H1 (cell line): ENCODE data around the gene TMEM117. TPM values are rescaled to one million over a fixed set of nuclear protein-coding genes. Genes with fewer than 3 reads are reported as not detected.

Experiments
- CTCF ChIA-PET: fragments of 300-600 bp; sonication (Branson Sonifier 250); formaldehyde crosslinking; loops from one replicate; lab custom pipeline; 2021; ENCODE audit not compliant: partially characterized antibody; lab: Charles Lee
- POLR2A ChIA-PET: fragments of 300-600 bp; sonication (Branson Sonifier 250); formaldehyde crosslinking; loops from one replicate; lab custom pipeline; 2021; ENCODE audit warnings: inconsistent platforms; ENCODE audit not compliant: partially characterized antibody; lab: Charles Lee
- DNase-seq, 2 experiments: peaks; one replicate each; pipeline versions ENCODE4 v3.0.0 to v3.0.0-alpha.2; 2010 to 2022; ENCODE audit warnings: low spot score in 2 of 2, low read depth in 1 of 2, mixed read lengths in 1 of 2
- FAIRE-seq: peaks from 2 replicates; lab custom pipeline; 2011; peaks lifted over from hg19 to GRCh38; lab: Jason Lieb, UNC
- H2AFZ ChIP-seq: 2 replicates; pipeline ENCODE4 v1.8.1; 2012; ENCODE audit warnings: low read length, inconsistent platforms
- H2AK5ac ChIP-seq: 2 replicates; pipeline ENCODE4 v1.6.1; 2013; ENCODE audit warnings: low read depth, low read length
- H2BK120ac ChIP-seq: replicated peaks from 2 replicates; pipeline ENCODE3; 2013; ENCODE audit warnings: low read depth, low read length, inconsistent platforms
- H2BK12ac ChIP-seq: 2 replicates; pipeline ENCODE4 v1.6.1; 2013; ENCODE audit warnings: low read depth, low read length
- H2BK15ac ChIP-seq: 2 replicates; pipeline ENCODE4 v1.6.1; 2013; ENCODE audit warnings: low read length
- H2BK20ac ChIP-seq: 2 replicates; pipeline ENCODE4 v1.6.1; 2013; ENCODE audit warnings: low read length
- H2BK5ac ChIP-seq: 2 replicates; pipeline ENCODE4 v1.6.1; 2013; ENCODE audit warnings: low read depth, low read length
- H3K14ac ChIP-seq: 2 replicates; pipeline ENCODE4 v1.6.1; 2013; ENCODE audit warnings: inconsistent platforms; ENCODE audit not compliant: insufficient read length
- H3K18ac ChIP-seq: 2 replicates; pipeline ENCODE4 v1.6.1; 2013; ENCODE audit warnings: low read length; ENCODE audit errors: extremely low read depth
- H3K23ac ChIP-seq: 2 replicates; pipeline ENCODE4 v1.6.1; 2013; ENCODE audit warnings: inconsistent platforms; ENCODE audit not compliant: insufficient read length
- H3K23me2 ChIP-seq: 2 replicates; pipeline ENCODE4 v1.6.1; 2013; ENCODE audit warnings: low read depth, low read length
- H3K27ac ChIP-seq: 2 replicates; pipeline ENCODE4 v1.6.1; 2011; ENCODE audit warnings: low read depth, low read length, inconsistent platforms
- H3K27me3 ChIP-seq, 4 experiments: replicated peaks in 1 of 4; 1 replicate in 1 of 4; 2 replicates in 3 of 4; pipeline versions ENCODE4 v1.6.1 to v1.8.1; 2011 to 2013; ENCODE audit warnings: low read length in 3 of 4, mild to moderate bottlenecking in 3 of 4, inconsistent platforms in 2 of 4, mixed read lengths in 2 of 4, moderate library complexity in 1 of 4; ENCODE audit not compliant: control insufficient read depth in 3 of 4, insufficient read depth in 3 of 4; ENCODE audit errors: extremely low read depth in 1 of 4
- H3K36me3 ChIP-seq, 4 experiments: 2 replicates each; pipeline versions ENCODE4 v1.6.1 to v1.8.1; 2011 to 2013; ENCODE audit warnings: mild to moderate bottlenecking in 4 of 4, low read length in 3 of 4, moderate library complexity in 2 of 4, control low read depth in 1 of 4, inconsistent platforms in 1 of 4; ENCODE audit not compliant: insufficient read depth in 4 of 4, control insufficient read depth in 2 of 4
- H3K4ac ChIP-seq: replicated peaks from 2 replicates; pipeline ENCODE3; 2013; ENCODE audit warnings: low read length, low read depth, mixed read lengths, inconsistent platforms; ENCODE audit not compliant: insufficient read length
- H3K4me1 ChIP-seq, 4 experiments: replicated peaks in 1 of 4; 1 replicate in 1 of 4; 2 replicates in 3 of 4; pipeline versions ENCODE4 v1.6.1 to v1.8.1; 2011 to 2013; ENCODE audit warnings: low read length in 3 of 4, inconsistent platforms in 2 of 4, mixed read lengths in 1 of 4; ENCODE audit not compliant: insufficient read depth in 4 of 4, control insufficient read depth in 3 of 4
- H3K4me2 ChIP-seq, 2 experiments: 2 replicates each; pipeline versions ENCODE4 v1.6.1 to v1.8.1; 2011 to 2013; ENCODE audit warnings: low read depth in 2 of 2, low read length in 2 of 2, control low read depth in 1 of 2, inconsistent platforms in 1 of 2, mild to moderate bottlenecking in 1 of 2; ENCODE audit not compliant: insufficient read depth in 1 of 2
- H3K4me3 ChIP-seq, 4 experiments: fragments of 200-600, 300-600 bp in 1 of 4; sonication (generic), shearing (Covaris generic), sonication (Bioruptor Twin) in 1 of 4; 2 replicates each; pipeline versions ENCODE4 v1.5.1 to v1.8.1; 2011 to 2016; ENCODE audit warnings: low read length in 4 of 4, low read depth in 3 of 4, control low read depth in 2 of 4, inconsistent platforms in 2 of 4, mild to moderate bottlenecking in 2 of 4, mixed read lengths in 1 of 4, moderate library complexity in 1 of 4; ENCODE audit not compliant: insufficient read depth in 2 of 4; ENCODE audit errors: extremely low read depth in 1 of 4
- H3K56ac ChIP-seq: replicated peaks from 2 replicates; pipeline ENCODE3; 2013; ENCODE audit warnings: low read depth, mild to moderate bottlenecking, mixed read lengths, low read length, inconsistent platforms; ENCODE audit not compliant: insufficient read length
- H3K79me1 ChIP-seq: 2 replicates; pipeline ENCODE4 v1.6.1; 2013; ENCODE audit warnings: low read depth, low read length, control low read depth
- H3K79me2 ChIP-seq, 2 experiments: 2 replicates each; pipeline versions ENCODE4 v1.6.1 to v1.8.1; 2012 to 2013; ENCODE audit warnings: low read length in 2 of 2, mild to moderate bottlenecking in 2 of 2, inconsistent platforms in 1 of 2; ENCODE audit not compliant: insufficient read depth in 2 of 2, control insufficient read depth in 1 of 2
- H3K9ac ChIP-seq, 4 experiments: replicated peaks in 1 of 4; 1 replicate in 1 of 4; 2 replicates in 3 of 4; pipeline versions ENCODE4 v1.6.1 to v1.8.1; 2011 to 2013; ENCODE audit warnings: low read depth in 3 of 4, low read length in 3 of 4, control low read depth in 2 of 4, mild to moderate bottlenecking in 2 of 4, moderate library complexity in 2 of 4, inconsistent platforms in 1 of 4; ENCODE audit errors: extremely low read depth in 1 of 4
- H3K9me3 ChIP-seq, 2 experiments: 2 replicates each; pipeline versions ENCODE4 v1.6.1 to v1.8.1; 2012 to 2013; ENCODE audit warnings: mild to moderate bottlenecking in 2 of 2, moderate library complexity in 2 of 2, control low read depth in 1 of 2, inconsistent platforms in 1 of 2, low read depth in 1 of 2, low read length in 1 of 2, mixed read lengths in 1 of 2; ENCODE audit not compliant: insufficient read depth in 2 of 2
- H4K20me1 ChIP-seq, 2 experiments: replicated peaks in 1 of 2; 2 replicates each; pipeline versions ENCODE3 to v1.8.1; 2011 to 2013; ENCODE audit warnings: inconsistent platforms in 2 of 2, low read length in 2 of 2, mild to moderate bottlenecking in 1 of 2; ENCODE audit not compliant: insufficient read depth in 2 of 2, control insufficient read depth in 1 of 2
- H4K5ac ChIP-seq: 2 replicates; pipeline ENCODE4 v1.6.1; 2013; ENCODE audit warnings: low read length, low read depth, mixed read lengths, inconsistent platforms; ENCODE audit not compliant: insufficient read length
- H4K8ac ChIP-seq: 2 replicates; pipeline ENCODE4 v1.8.0; 2013; ENCODE audit warnings: mild to moderate bottlenecking, moderate library complexity, low read length, inconsistent platforms; ENCODE audit not compliant: insufficient read depth; ENCODE audit errors: extremely low read depth
- H4K91ac ChIP-seq: replicated peaks from 2 replicates; pipeline ENCODE3; 2013; ENCODE audit warnings: low read length, mixed read lengths, inconsistent platforms; ENCODE audit not compliant: insufficient read length
- BACH1 ChIP-seq: IDR thresholded peaks from 2 replicates; pipeline ENCODE4 v1.6.1; 2012; ENCODE audit warnings: low read length, improper control_type of control experiment
- CTBP2 ChIP-seq: IDR thresholded peaks from 2 replicates; pipeline ENCODE4 v1.7.0; 2011; ENCODE audit warnings: borderline replicate concordance, mild to moderate bottlenecking, moderate library complexity, mixed read lengths, low read length; ENCODE audit not compliant: insufficient read depth, insufficient read length
- HDAC2 ChIP-seq, 2 experiments: fragments of 300-600 bp in 1 of 2; sonication (generic) in 1 of 2; IDR thresholded peaks; 2 replicates each; pipeline ENCODE4 v1.6.1; 2011 to 2012; ENCODE audit warnings: low read depth in 2 of 2, low read length in 2 of 2, mild to moderate bottlenecking in 2 of 2, moderate library complexity in 2 of 2, borderline replicate concordance in 1 of 2, inconsistent platforms in 1 of 2
- KDM5A ChIP-seq: fragments of 200-600 bp; IDR thresholded peaks from 2 replicates; pipeline ENCODE4 v1.7.1; 2012; ENCODE audit warnings: mild to moderate bottlenecking, low read length, inconsistent platforms, mixed read lengths
- NANOG ChIP-seq: IDR thresholded peaks from 2 replicates; pipeline ENCODE4 v1.6.1; 2011; ENCODE audit warnings: low read length, low read depth, mild to moderate bottlenecking, inconsistent platforms; ENCODE audit not compliant: insufficient read depth, poor library complexity, severe bottlenecking
- PHF8 ChIP-seq: fragments of 200-600 bp; sonication (generic); conservative IDR thresholded peaks from 2 replicates; pipeline ENCODE4 v1.7.1; 2012; ENCODE audit warnings: low read depth, mild to moderate bottlenecking, inconsistent platforms, low read length, moderate library complexity
- RAD21 ChIP-seq, 2 experiments: IDR thresholded peaks in 1 of 2; conservative IDR thresholded peaks in 1 of 2; 2 replicates each; pipeline ENCODE4 v1.6.1; 2011; ENCODE audit warnings: low read depth in 2 of 2, low read length in 2 of 2, improper control_type of control experiment in 1 of 2, inconsistent platforms in 1 of 2, mild to moderate bottlenecking in 1 of 2, moderate library complexity in 1 of 2
- TAF1 ChIP-seq: IDR thresholded peaks from 2 replicates; pipeline ENCODE4 v1.6.1; 2011; ENCODE audit warnings: mild to moderate bottlenecking, low read depth, low read length
- WGBS, 2 experiments: shearing (Covaris generic) in 1 of 2; methylation state at CpG; one replicate each; pipeline versions ENCODE4 v1.1.6 to v1.1.7; 2013 to 2015; ENCODE audit warnings: low lambda C conversion rate in 2 of 2, mixed read lengths in 2 of 2, inconsistent platforms in 1 of 2, low coverage in 1 of 2, missing lambda C conversion rate in 1 of 2; ENCODE audit not compliant: insufficient replicate concordance in 2 of 2, insufficient coverage in 1 of 2, insufficient read length in 1 of 2; ENCODE audit errors: extremely low coverage in 1 of 2, missing lambda C conversion rate in 1 of 2; 5-methylcytosine and 5-hydroxymethylcytosine counted together
- polyA plus RNA-seq, 7 experiments: library from polyadenylated mRNA; depleted of rRNA in 3 of 7; stranded (reverse) in 5 of 7; unstranded in 2 of 7; fragments of >200 nt in 5 of 7; fragments of 200-250 nt in 2 of 7; gene quantifications; 1 replicate in 5 of 7; 2 replicates in 1 of 7; 4 replicates in 1 of 7; pipeline versions ENCODE4 v1.2.1 to v1.2.3, GENCODE V29; 2011 to 2013; ENCODE audit warnings: missing spikeins in 2 of 7, mixed read lengths in 2 of 7
- total RNA-seq: library from RNA; stranded (reverse); fragmentation: NEBNext Ultra II Directional; extraction: Animal tissue kit (Norgen Biotek cat#: 25700); gene quantifications from 2 replicates; pipeline ENCODE4 v1.2.1, GENCODE V29; 2021
- TF ChIP-seq, protein P1 (sequence below), 3 experiments: IDR thresholded peaks; 1 replicate in 2 of 3; 2 replicates in 1 of 3; pipeline versions ENCODE4 v1.5.1 to v1.6.1; 2011; ENCODE audit warnings: low read length in 3 of 3, mild to moderate bottlenecking in 3 of 3, inconsistent platforms in 2 of 3, low read depth in 1 of 3, moderate library complexity in 1 of 3; ENCODE audit not compliant: insufficient read depth in 1 of 3; ENCODE audit errors: control extremely low read depth in 1 of 3

The TMEM117 gene
- total and polyA plus RNA-seq, 2 of the 8 experiments (the other 6 are each of a cell fraction or from before 2014, with no cell fraction given): 0.80 to 1.4 TPM

DNA sequence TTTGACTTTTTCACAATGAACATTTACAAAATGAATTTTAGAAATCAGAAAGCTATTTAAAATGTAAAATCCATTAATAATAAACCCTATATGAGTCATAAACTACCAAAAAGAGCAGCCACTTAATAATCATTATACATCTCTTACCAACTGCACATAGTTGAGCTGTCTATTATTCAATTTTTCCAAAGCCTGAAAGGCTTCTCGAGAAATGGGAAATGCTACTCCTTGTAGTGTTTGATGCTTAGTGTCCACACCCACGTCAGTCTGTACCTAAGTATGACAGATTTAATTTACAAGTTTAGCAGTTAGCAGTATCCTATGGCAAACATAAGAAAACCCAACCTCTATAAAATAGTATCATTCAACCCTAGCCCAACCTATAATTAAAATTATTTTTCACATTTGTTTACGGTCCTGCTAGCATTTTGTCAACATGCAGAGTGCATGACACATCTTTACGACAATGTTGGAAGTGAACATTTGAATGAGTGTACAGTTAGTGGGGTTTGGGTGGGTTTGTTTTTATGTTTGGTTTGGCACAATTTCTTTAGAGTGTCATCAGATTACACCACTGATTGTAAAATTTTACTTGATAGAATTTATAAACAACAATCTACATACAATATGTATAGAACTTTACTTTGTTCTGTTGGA is 38.2 kb upstream of the TMEM117 start:
- no peak overlapping the region for H4K5ac ChIP-seq
- H3K9ac ChIP-seq: no peak overlapping the region
- no peaks in the 10 kb centered on the region for H3K79me1 ChIP-seq
- TF ChIP-seq HDAC2 (IDR thresholded peaks at IDR 0.05; ENCODE audit: borderline replicate concordance in 1 of 2, low read depth in 2 of 2, low read length in 2 of 2): no peak
- no peak for TF ChIP-seq KDM5A
- no peak for TF ChIP-seq TAF1
- no peak for TF ChIP-seq BACH1
- TF ChIP-seq CTBP2: no peak
- no peak for TF ChIP-seq PHF8
- no peak for TF ChIP-seq RAD21 (IDR thresholded peaks at IDR 0.05 in 1 of 2, conservative IDR thresholded peaks at IDR 0.05 in 1 of 2; ENCODE audit: low read depth in 2 of 2, low read length in 2 of 2)
- TF ChIP-seq NANOG: no peak
- TF ChIP-seq, protein P1, sequence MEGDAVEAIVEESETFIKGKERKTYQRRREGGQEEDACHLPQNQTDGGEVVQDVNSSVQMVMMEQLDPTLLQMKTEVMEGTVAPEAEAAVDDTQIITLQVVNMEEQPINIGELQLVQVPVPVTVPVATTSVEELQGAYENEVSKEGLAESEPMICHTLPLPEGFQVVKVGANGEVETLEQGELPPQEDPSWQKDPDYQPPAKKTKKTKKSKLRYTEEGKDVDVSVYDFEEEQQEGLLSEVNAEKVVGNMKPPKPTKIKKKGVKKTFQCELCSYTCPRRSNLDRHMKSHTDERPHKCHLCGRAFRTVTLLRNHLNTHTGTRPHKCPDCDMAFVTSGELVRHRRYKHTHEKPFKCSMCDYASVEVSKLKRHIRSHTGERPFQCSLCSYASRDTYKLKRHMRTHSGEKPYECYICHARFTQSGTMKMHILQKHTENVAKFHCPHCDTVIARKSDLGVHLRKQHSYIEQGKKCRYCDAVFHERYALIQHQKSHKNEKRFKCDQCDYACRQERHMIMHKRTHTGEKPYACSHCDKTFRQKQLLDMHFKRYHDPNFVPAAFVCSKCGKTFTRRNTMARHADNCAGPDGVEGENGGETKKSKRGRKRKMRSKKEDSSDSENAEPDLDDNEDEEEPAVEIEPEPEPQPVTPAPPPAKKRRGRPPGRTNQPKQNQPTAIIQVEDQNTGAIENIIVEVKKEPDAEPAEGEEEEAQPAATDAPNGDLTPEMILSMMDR (IDR thresholded peaks at IDR 0.05; ENCODE audit: control extremely low read depth in 1 of 3, insufficient read depth in 1 of 3, low read depth in 1 of 3, low read length in 3 of 3): no peak
- ChIA-PET CTCF (interaction anchor here (0.6 kb wide), 1 partner anchor 350 kb away, joined by 3 read pairs; no protein-coding TSS in a partner anchor), POLR2A (no interaction called here)
- H2BK120ac ChIP-seq: no peak overlapping the region
- H3K79me2 ChIP-seq: no peaks in the 10 kb centered on the region
- no peak overlapping the region for H2BK20ac ChIP-seq
- H3K36me3 ChIP-seq: peaks cover 7 to 74% (median 30%) of the 10 kb centered on the region in 4 experiments
- H3K4me2 ChIP-seq: no peak overlapping the region
- H4K20me1 ChIP-seq: no peaks in the 10 kb centered on the region
- H2BK15ac ChIP-seq: no peak overlapping the region
- H4K91ac ChIP-seq: no peak overlapping the region
- H3K4ac ChIP-seq: no peak overlapping the region
- no peaks in the 10 kb centered on the region for H3K9me3 ChIP-seq
- 96% methylated on average over 4 of the region's 4 CpGs; no CpG with 5 or more reads in 1 of the 2 experiments for WGBS, 2 experiments
- H3K56ac ChIP-seq: no peak overlapping the region
- no peak overlapping the region for H4K8ac ChIP-seq
- no peak for FAIRE-seq
- no peaks in the 10 kb centered on the region for H3K23me2 ChIP-seq
- no peak overlapping the region for H3K18ac ChIP-seq
- H3K23ac ChIP-seq: no peak overlapping the region
- no peak for DNase-seq
- H3K27me3 ChIP-seq: no peaks in the 10 kb centered on the region
- H2BK5ac ChIP-seq: no peak overlapping the region
- no peak overlapping the region for H2AK5ac ChIP-seq
- no peak overlapping the region for H2BK12ac ChIP-seq
- H3K14ac ChIP-seq: no peak overlapping the region
- no peak overlapping the region for H3K4me3 ChIP-seq
- no peak overlapping the region for H3K27ac ChIP-seq
- H2AFZ ChIP-seq: no peak overlapping the region
- H3K4me1 ChIP-seq: no peaks in the 10 kb centered on the region
